ENCODE measurements around the gene MRPL53. TPM values are rescaled to one million over a fixed set of nuclear protein-coding genes. Genes with fewer than 3 reads are reported as not detected.

Gene MRPL53
- total RNA-seq, 1 experiment from 2014 or later: 98.1 TPM

DNA sequence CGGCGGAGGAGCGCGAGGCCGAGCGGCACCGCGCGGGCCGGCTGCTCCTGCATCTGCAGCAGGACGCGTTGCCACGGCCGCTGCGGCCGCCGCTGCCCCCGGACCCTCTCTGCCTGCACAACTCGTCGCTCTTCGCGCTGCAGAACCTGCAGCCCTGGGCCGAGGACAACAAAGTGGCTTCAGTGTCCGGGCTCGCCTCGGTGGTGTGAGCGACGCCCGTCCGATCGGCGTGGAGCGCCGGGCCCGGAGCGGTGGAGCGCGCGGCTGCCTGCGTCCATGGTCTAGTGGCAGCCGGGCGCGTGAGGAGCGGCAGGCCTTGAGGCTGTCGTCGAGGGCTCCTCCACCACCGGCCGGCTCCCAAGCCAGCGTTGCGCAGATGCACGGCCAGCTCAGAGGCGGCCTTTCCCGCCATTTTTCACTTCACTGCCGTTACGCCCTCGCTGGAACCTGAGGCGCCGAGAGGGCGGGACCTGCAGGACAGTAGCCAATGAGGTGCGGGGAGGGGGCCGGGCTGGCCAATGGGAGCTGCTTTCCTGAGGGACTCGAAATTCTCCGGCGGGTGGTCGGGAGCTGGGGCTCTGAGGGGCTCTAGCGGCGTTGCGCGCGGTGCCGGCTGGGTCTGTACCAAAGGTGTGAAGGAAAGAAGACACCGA is 43.6 kb upstream of the MRPL53 start:
- intact Hi-C loops (cut with micrococcal nuclease; ENCODE audit: unreplicated experiment): no loop called here
- no TSS peak for BruUV-seq (replicated peaks)

DNA sequence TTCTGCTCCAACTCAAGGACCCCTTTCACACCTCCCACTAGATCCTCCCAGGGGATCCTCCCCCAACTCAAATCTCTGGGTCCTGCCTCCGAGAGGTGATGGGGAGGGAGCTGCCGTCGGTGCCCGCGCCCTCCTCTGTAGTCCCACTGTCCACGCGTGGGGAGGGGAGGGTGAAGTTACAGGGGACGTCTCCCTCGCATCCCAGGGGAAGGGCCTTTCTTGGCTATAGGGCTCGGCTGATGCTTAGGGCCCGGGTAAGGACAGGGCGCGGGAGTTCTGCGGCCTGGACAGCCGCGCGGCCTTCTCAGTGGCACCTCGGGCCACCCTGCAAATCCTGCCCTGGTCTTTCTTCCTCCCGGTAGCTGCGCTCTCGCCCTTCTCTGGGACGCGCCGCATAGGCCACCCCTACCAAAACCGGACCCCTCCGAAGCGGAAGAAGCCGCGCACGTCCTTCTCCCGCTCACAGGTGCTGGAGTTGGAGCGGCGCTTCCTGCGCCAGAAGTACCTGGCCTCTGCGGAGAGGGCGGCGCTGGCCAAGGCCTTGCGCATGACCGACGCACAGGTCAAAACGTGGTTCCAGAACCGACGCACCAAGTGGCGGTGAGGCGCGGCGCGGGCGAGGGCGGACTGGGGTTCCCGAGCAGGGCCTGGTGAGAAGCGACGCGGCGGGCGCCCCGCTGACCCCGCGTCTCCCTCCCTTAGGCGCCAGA is 42.9 kb upstream of the MRPL53 start:
- Histone ChIP-seq H3K9me3 (ENCODE audit: control insufficient read depth, insufficient read depth, low read depth, low read length) (no peaks in the 10 kb centered on the region), H3K4me3 (ENCODE audit: low read depth in 2 of 2, low read length in 2 of 2) (peak overlapping the region in 1 of 2 experiments; percentile 37; a peak in 1 of 4 replicates), H3K36me3 (ENCODE audit: control insufficient read depth, insufficient read depth, low read length) (no peaks in the 10 kb centered on the region), H3K27me3 (ENCODE audit: control insufficient read depth, insufficient read depth, low read length) (no peaks in the 10 kb centered on the region), H3K4me1 (ENCODE audit: control insufficient read depth, insufficient read depth, low read length) (no peaks in the 10 kb centered on the region), H3K27ac (ENCODE audit: low read length) (no peak overlapping the region)
- ATAC-seq (no peak), DNase-seq (ENCODE audit: low read depth, low spot score) (no peak)
- ChIA-PET POLR2A (no interaction called here), CTCF (no interaction called here)
- in situ Hi-C loops (cut with HindIII; ENCODE audit: low pct_unique_long_range_greater_than_20kb, low sequenced_read_pairs) (no loop called here), intact Hi-C loops (cut with micrococcal nuclease; ENCODE audit: unreplicated experiment) (no loop called here)
- TF ChIP-seq, protein P1, sequence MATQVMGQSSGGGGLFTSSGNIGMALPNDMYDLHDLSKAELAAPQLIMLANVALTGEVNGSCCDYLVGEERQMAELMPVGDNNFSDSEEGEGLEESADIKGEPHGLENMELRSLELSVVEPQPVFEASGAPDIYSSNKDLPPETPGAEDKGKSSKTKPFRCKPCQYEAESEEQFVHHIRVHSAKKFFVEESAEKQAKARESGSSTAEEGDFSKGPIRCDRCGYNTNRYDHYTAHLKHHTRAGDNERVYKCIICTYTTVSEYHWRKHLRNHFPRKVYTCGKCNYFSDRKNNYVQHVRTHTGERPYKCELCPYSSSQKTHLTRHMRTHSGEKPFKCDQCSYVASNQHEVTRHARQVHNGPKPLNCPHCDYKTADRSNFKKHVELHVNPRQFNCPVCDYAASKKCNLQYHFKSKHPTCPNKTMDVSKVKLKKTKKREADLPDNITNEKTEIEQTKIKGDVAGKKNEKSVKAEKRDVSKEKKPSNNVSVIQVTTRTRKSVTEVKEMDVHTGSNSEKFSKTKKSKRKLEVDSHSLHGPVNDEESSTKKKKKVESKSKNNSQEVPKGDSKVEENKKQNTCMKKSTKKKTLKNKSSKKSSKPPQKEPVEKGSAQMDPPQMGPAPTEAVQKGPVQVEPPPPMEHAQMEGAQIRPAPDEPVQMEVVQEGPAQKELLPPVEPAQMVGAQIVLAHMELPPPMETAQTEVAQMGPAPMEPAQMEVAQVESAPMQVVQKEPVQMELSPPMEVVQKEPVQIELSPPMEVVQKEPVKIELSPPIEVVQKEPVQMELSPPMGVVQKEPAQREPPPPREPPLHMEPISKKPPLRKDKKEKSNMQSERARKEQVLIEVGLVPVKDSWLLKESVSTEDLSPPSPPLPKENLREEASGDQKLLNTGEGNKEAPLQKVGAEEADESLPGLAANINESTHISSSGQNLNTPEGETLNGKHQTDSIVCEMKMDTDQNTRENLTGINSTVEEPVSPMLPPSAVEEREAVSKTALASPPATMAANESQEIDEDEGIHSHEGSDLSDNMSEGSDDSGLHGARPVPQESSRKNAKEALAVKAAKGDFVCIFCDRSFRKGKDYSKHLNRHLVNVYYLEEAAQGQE (IDR thresholded peaks at IDR 0.05; ENCODE audit: insufficient read depth in 1 of 2, low read depth in 2 of 2, low read length in 1 of 2): no peak
- no peak for TF ChIP-seq TCF7L2 (IDR thresholded peaks at IDR 0.05; ENCODE audit: low read depth, low read length)
- TF ChIP-seq POLR2AphosphoS5 (IDR thresholded peaks at IDR 0.05; ENCODE audit: low read depth, low read length): no peak
- TF ChIP-seq SIN3A (IDR thresholded peaks at IDR 0.05; ENCODE audit: borderline replicate concordance, insufficient read depth, low read depth, low read length): no peak
- TF ChIP-seq, protein P2, sequence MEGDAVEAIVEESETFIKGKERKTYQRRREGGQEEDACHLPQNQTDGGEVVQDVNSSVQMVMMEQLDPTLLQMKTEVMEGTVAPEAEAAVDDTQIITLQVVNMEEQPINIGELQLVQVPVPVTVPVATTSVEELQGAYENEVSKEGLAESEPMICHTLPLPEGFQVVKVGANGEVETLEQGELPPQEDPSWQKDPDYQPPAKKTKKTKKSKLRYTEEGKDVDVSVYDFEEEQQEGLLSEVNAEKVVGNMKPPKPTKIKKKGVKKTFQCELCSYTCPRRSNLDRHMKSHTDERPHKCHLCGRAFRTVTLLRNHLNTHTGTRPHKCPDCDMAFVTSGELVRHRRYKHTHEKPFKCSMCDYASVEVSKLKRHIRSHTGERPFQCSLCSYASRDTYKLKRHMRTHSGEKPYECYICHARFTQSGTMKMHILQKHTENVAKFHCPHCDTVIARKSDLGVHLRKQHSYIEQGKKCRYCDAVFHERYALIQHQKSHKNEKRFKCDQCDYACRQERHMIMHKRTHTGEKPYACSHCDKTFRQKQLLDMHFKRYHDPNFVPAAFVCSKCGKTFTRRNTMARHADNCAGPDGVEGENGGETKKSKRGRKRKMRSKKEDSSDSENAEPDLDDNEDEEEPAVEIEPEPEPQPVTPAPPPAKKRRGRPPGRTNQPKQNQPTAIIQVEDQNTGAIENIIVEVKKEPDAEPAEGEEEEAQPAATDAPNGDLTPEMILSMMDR (IDR thresholded peaks at IDR 0.05): no peak
- no TSS peak for BruUV-seq (replicated peaks)

More for the DNA sequence above, 43.6 kb upstream of the MRPL53 start:
- in situ Hi-C loops (cut with HindIII; ENCODE audit: low pct_unique_long_range_greater_than_20kb, low sequenced_read_pairs): no loop called here
- Histone ChIP-seq H3K27me3 (ENCODE audit: control insufficient read depth, insufficient read depth, low read length) (no peaks in the 10 kb centered on the region), H3K4me3 (ENCODE audit: low read depth in 2 of 2, low read length in 2 of 2) (no peak overlapping the region), H3K9me3 (ENCODE audit: control insufficient read depth, insufficient read depth, low read depth, low read length) (no peaks in the 10 kb centered on the region), H3K36me3 (ENCODE audit: control insufficient read depth, insufficient read depth, low read length) (no peaks in the 10 kb centered on the region), H3K4me1 (ENCODE audit: control insufficient read depth, insufficient read depth, low read length) (no peaks in the 10 kb centered on the region), H3K27ac (ENCODE audit: low read length) (no peak overlapping the region)
- POLR2A ChIA-PET: no interaction called here
- TF ChIP-seq, protein P1 (IDR thresholded peaks at IDR 0.05; ENCODE audit: insufficient read depth in 1 of 2, low read depth in 2 of 2, low read length in 1 of 2): no peak
- TF ChIP-seq TCF7L2 (IDR thresholded peaks at IDR 0.05; ENCODE audit: low read depth, low read length) (no peak), SIN3A (IDR thresholded peaks at IDR 0.05; ENCODE audit: borderline replicate concordance, insufficient read depth, low read depth, low read length) (no peak), POLR2AphosphoS5 (IDR thresholded peaks at IDR 0.05; ENCODE audit: low read depth, low read length) (no peak)
- TF ChIP-seq, protein P2 (IDR thresholded peaks at IDR 0.05): no peak
- DNase-seq (ENCODE audit: low read depth, low spot score) (no peak), ATAC-seq (no peak)
- CTCF ChIA-PET: no interaction called here

All from Panc1 (cell line).